ENCODE results near the gene INHBA. TPM values are rescaled to one million over a fixed set of nuclear protein-coding genes. Genes with fewer than 3 reads are reported as not detected.

Gene INHBA
- total RNA-seq: 67.4 and 92.3 TPM in 2 replicates

DNA sequence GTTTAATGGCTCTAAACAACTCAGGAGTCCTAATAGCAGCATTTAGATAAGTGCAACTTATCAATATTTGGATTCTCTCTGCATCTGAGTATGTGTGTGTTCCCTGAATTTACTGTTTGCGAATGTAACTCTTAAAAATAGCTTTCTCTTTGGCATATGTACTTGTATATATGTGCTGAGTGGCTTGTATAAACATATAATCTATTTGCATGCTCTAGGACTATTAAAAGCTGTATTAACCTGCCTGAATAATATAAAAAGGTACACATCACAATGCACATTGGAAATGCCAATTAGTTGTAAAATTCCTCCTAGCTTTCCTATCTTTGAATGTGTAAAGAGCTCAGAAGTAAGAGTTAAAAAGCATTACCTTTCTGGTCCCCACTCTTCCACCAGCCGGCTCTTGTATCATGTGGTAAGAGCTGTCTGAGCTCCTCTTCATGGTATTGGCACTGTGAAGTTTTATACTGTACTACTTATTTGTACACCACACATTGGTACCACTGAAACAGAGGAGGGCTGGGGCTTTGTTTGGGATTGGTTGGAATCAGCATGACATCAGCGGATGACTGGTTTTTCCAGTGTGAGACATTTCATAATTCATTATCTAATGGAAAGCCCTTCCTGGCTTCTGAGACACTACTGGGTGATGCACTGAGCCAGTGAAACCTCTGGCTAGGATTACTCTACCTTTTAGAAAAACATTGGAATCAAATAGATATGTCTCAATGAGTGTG is at the start of gene INHBA:
INHBA (minus strand) TSS at position 456 of the 737 bp plus-strand sequence. CDS start 2,716 bp downstream, outside the sequence.

